Transverse colon (tissue), 4 donors: ENCODE results near the gene KLHDC2.

ENCODE experiments used
- POLR2AphosphoS5 ChIP-seq, 3 donors: sonication (generic); formaldehyde crosslinking; IDR thresholded peaks; one replicate each; pipeline ENCODE4 v1.6.1; 2016; ENCODE audit warnings: antibody characterized with exemption in 3 of 3
- TF ChIP-seq, protein P1 (sequence below), 5 experiments: fragments of 200-600 bp in 3 of 5; fragments of 450-650 bp in 2 of 5; sonication (generic) in 3 of 5; IDR thresholded peaks; 1 replicate in 2 of 5; 2 replicates in 3 of 5; pipeline ENCODE4 v1.5.1; 2016 to 2017; ENCODE audit warnings: antibody characterized with exemption in 5 of 5, inconsistent platforms in 3 of 5, mild to moderate bottlenecking in 2 of 5, moderate library complexity in 1 of 5

DNA sequence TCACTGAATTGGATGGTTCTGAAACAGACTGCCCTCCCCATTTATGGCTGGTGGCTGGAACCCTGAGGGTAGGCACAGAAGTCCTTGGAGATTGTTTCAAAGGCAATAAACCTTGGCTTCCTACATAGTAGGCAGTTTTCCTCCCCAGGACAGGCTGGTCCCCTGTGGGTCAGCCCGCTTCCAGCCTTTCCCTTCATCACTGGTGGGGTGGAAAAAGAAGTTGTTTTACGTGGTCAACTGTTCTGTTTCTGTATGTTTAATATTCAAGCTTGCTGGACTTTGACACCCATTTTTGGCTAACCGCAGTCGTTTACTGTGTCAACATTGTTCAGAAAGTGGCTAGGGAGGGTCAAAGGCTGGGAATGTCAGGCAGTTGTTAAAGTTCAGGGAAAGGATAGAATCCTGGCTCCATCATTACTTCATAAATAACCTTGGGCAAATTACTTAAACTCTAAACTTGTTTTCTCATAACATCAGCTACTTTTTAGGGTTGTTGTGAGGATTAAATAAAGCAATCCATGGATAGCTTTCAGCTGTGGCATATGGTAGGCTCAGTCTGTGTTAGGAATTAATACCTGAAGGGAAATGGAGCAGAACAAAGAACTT is 2.4 kb downstream of the KLHDC2 start:
- TF ChIP-seq, protein P1, sequence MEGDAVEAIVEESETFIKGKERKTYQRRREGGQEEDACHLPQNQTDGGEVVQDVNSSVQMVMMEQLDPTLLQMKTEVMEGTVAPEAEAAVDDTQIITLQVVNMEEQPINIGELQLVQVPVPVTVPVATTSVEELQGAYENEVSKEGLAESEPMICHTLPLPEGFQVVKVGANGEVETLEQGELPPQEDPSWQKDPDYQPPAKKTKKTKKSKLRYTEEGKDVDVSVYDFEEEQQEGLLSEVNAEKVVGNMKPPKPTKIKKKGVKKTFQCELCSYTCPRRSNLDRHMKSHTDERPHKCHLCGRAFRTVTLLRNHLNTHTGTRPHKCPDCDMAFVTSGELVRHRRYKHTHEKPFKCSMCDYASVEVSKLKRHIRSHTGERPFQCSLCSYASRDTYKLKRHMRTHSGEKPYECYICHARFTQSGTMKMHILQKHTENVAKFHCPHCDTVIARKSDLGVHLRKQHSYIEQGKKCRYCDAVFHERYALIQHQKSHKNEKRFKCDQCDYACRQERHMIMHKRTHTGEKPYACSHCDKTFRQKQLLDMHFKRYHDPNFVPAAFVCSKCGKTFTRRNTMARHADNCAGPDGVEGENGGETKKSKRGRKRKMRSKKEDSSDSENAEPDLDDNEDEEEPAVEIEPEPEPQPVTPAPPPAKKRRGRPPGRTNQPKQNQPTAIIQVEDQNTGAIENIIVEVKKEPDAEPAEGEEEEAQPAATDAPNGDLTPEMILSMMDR (IDR thresholded peaks at IDR 0.05), result no peak
- peak; percentile 17 to 70 (median 68) for TF ChIP-seq POLR2AphosphoS5 (IDR thresholded peaks at IDR 0.05)
